GM19099 (cell line): Measurements from ENCODE around the gene NKPD1.

ENCODE experiments used
- POLR2A ChIP-seq: IDR thresholded peaks from 3 replicates; pipeline ENCODE4 v1.6.1; 2011; ENCODE audit warnings: low read depth; ENCODE audit not compliant: insufficient read length; ENCODE audit errors: extremely low read depth

The NKPD1 gene

GRCh38 chr19:45164577-45165335 lies 4.0 kb upstream of the NKPD1 start:
- peak; percentile 29 for TF ChIP-seq POLR2A

- no peak for TF ChIP-seq POLR2A
These were observed 3.1 kb upstream of the NKPD1 start for GRCh38 chr19:45163751-45164460.

GRCh38 chr19:45163156-45163555 lies 2.4 kb upstream of the NKPD1 start:
- no peak for TF ChIP-seq POLR2A

- no peak for TF ChIP-seq POLR2A
These were observed 1.9 kb upstream of the NKPD1 start for GRCh38 chr19:45162608-45163143.

GRCh38 chr19:45161738-45162607 lies 1.2 kb upstream of the NKPD1 start:
- no peak for TF ChIP-seq POLR2A

- TF ChIP-seq POLR2A, result no peak
These were observed 834 bp downstream of the NKPD1 start for GRCh38 chr19:45159971-45160324.

GRCh38 chr19:45159210-45159970 lies 1.4 kb downstream of the NKPD1 start:
- TF ChIP-seq POLR2A, result no peak

- no peak for TF ChIP-seq POLR2A
These were observed 2.1 kb downstream of the NKPD1 start for GRCh38 chr19:45158503-45159209.

- no peak for TF ChIP-seq POLR2A
These were observed 4.0 kb downstream of the NKPD1 start for GRCh38 chr19:45156751-45157150.

- TF ChIP-seq POLR2A, result no peak
These were observed 4.7 kb downstream of the NKPD1 start for GRCh38 chr19:45156011-45156630.

- TF ChIP-seq POLR2A, result no peak
These were observed 6.5 kb downstream of the NKPD1 start for GRCh38 chr19:45154064-45154827.

GRCh38 chr19:45153339-45154063 lies 7.3 kb downstream of the NKPD1 start:
- TF ChIP-seq POLR2A, result no peak
